Measurements from ENCODE around the gene RNF121. TPM values are rescaled to one million over a fixed set of nuclear protein-coding genes. Genes with fewer than 3 reads are reported as not detected.

RNF121 gene
- total RNA-seq, 1 donor from 2014 or later, result 24.7 TPM

GRCh38 chr11:71988050-71988449, 59.2 kb downstream of the RNF121 start:
- peak in 1 of 2 donors; percentile 24 for ATAC-seq

GRCh38 chr11:71990701-71991100, 61.9 kb downstream of the RNF121 start:
- peaks cover 26% of the 10 kb centered on the region for H3K36me3 ChIP-seq
- TF ChIP-seq, protein P1, sequence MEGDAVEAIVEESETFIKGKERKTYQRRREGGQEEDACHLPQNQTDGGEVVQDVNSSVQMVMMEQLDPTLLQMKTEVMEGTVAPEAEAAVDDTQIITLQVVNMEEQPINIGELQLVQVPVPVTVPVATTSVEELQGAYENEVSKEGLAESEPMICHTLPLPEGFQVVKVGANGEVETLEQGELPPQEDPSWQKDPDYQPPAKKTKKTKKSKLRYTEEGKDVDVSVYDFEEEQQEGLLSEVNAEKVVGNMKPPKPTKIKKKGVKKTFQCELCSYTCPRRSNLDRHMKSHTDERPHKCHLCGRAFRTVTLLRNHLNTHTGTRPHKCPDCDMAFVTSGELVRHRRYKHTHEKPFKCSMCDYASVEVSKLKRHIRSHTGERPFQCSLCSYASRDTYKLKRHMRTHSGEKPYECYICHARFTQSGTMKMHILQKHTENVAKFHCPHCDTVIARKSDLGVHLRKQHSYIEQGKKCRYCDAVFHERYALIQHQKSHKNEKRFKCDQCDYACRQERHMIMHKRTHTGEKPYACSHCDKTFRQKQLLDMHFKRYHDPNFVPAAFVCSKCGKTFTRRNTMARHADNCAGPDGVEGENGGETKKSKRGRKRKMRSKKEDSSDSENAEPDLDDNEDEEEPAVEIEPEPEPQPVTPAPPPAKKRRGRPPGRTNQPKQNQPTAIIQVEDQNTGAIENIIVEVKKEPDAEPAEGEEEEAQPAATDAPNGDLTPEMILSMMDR (IDR thresholded peaks at IDR 0.05), result no peak
- intact Hi-C loops (cut with DNase I), result no loop called here
- ATAC-seq (no peak), DNase-seq (no peak)
- H3K27me3 ChIP-seq (ENCODE audit: low read depth), result no peaks in the 10 kb centered on the region
- H3K4me3 ChIP-seq, result no peak overlapping the region
- H3K4me1 ChIP-seq, result peaks cover 7% of the 10 kb centered on the region
- no peak overlapping the region for H3K27ac ChIP-seq
- no peaks in the 10 kb centered on the region for H3K9me3 ChIP-seq

More at GRCh38 chr11:71988050-71988449, 59.2 kb downstream of the RNF121 start:
- H3K27me3 ChIP-seq (ENCODE audit: low read depth), result no peaks in the 10 kb centered on the region
- H3K36me3 ChIP-seq, result peaks cover 37% of the 10 kb centered on the region
- TF ChIP-seq, protein P1 (IDR thresholded peaks at IDR 0.05), result no peak
- no peak overlapping the region for H3K4me3 ChIP-seq
- H3K9me3 ChIP-seq, result no peaks in the 10 kb centered on the region
- peaks cover 7% of the 10 kb centered on the region for H3K4me1 ChIP-seq
- no peak overlapping the region for H3K27ac ChIP-seq
- DNase-seq, result no peak
- intact Hi-C loops (cut with DNase I), result no loop called here

GRCh38 chr11:71991494-71991893, 62.6 kb downstream of the RNF121 start:
- Histone ChIP-seq H3K36me3 (peaks cover 26% of the 10 kb centered on the region), H3K27me3 (ENCODE audit: low read depth) (no peaks in the 10 kb centered on the region), H3K9me3 (no peaks in the 10 kb centered on the region), H3K4me1 (peaks cover 7% of the 10 kb centered on the region), H3K27ac (peak overlapping the region; percentile 26), H3K4me3 (no peak overlapping the region)
- intact Hi-C loops (cut with DNase I), result no loop called here
- DNase-seq (no peak), ATAC-seq (peak; percentile 73 to 77)
- TF ChIP-seq, protein P1 (IDR thresholded peaks at IDR 0.05), result no peak

DNA sequence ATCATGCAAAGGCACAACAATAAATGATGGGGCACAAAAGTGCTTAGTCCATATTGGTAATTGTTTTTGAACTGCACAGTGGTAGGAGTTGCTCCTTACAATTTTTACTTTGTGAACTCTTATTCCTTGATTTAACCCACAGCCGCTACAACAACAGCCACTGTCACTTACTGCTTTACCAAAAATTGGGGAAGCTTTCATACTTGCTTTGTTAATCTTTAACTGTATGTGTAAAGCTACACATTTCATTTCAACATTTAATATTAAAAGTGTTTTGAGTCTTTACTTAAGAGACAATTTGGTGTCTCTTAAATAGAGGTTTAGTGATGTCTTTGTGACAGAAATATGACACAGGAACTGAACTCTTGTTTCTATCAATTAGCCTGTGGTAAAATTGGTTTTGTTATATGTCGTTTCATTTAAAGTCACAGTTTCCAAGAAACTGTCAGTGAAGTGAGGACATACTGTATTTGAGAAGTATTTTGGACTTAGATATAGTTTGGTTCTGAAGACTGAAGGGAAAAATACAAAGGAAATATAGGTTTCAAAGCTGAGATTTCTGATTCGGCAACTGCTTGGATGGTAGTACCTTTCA, 63.4 kb downstream of the RNF121 start:
- intact Hi-C loops (cut with DNase I), result no loop called here
- Histone ChIP-seq H3K36me3 (peaks cover 22% of the 10 kb centered on the region), H3K27me3 (ENCODE audit: low read depth) (no peaks in the 10 kb centered on the region), H3K4me3 (no peak overlapping the region), H3K9me3 (no peaks in the 10 kb centered on the region), H3K27ac (peak overlapping the region; percentile 26), H3K4me1 (peaks cover 8% of the 10 kb centered on the region)
- DNase-seq (no peak), ATAC-seq (no peak)
- TF ChIP-seq, protein P1 (IDR thresholded peaks at IDR 0.05), result no peak

DNA sequence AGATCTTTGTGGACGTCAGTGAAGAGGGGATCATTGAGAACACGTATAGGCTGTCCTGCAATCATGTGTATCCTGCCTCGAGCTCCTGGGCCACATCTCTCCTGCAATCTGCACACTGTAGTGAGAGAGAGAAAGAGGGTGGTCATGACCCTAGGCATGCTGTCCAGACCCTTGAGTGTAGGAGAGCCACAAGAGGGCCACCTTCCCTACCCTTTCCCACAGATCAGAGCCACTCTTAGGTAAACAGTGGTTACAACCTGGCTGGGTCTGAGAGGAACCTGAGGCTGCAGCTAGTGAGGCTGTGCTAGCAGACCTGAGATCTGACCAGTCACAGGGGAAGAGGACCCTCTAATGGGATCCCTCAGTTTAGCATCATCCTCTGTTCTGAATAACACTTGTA, 65.9 kb downstream of the RNF121 start:
- Histone ChIP-seq H3K27ac (no peak overlapping the region), H3K36me3 (peaks cover 15% of the 10 kb centered on the region), H3K4me1 (peaks cover 33% of the 10 kb centered on the region), H3K9me3 (no peaks in the 10 kb centered on the region), H3K4me3 (no peak overlapping the region), H3K27me3 (ENCODE audit: low read depth) (no peaks in the 10 kb centered on the region)
- ATAC-seq (no peak), DNase-seq (no peak)
- TF ChIP-seq, protein P1 (IDR thresholded peaks at IDR 0.05), result no peak
- intact Hi-C loops (cut with DNase I), result no loop called here
